HepG2 (cell line): ENCODE results near the gene ANO1.

Experiments
- ARHGAP35 ChIP-seq: sonication (generic); formaldehyde crosslinking; IDR thresholded peaks from 2 replicates; pipeline ENCODE4 v1.9.0; 2022; ENCODE audit warnings: mild to moderate bottlenecking, inconsistent platforms, moderate library complexity, missing genetic modification reagents, borderline replicate concordance
- CBX5 ChIP-seq: sonication (generic); formaldehyde crosslinking; IDR thresholded peaks from 2 replicates; pipeline ENCODE4 v1.4.0; 2020; ENCODE audit warnings: missing genetic modification reagents, borderline replicate concordance
- CHD2 ChIP-seq: IDR thresholded peaks from 2 replicates; pipeline ENCODE4 v1.6.1; 2011; ENCODE audit warnings: low read depth, low read length, improper control_type of control experiment
- CTCF ChIP-seq: sonication (generic); formaldehyde crosslinking; IDR thresholded peaks from 2 replicates; pipeline ENCODE4 v1.5.0; 2020; ENCODE audit warnings: mild to moderate bottlenecking, missing genetic modification reagents, moderate library complexity
- ESRRA ChIP-seq: sonication (generic); formaldehyde crosslinking; IDR thresholded peaks from 2 replicates; pipeline ENCODE4 v1.5.1; 2020; ENCODE audit warnings: mild to moderate bottlenecking, low read depth, missing genetic modification reagents
- GABPA ChIP-seq, 2 experiments: IDR thresholded peaks; 2 replicates each; pipeline ENCODE4 v1.6.1; 2011 to 2016; ENCODE audit warnings: low read depth in 2 of 2, low read length in 1 of 2, missing biosample characterization in 1 of 2, missing genetic modification characterization in 1 of 2
- KDM1A ChIP-seq: IDR thresholded peaks from 2 replicates; pipeline ENCODE4 v1.6.1; 2016; ENCODE audit warnings: missing compliant biosample characterization
- NR2C2 ChIP-seq: sonication (generic); formaldehyde crosslinking; IDR thresholded peaks from 2 replicates; pipeline ENCODE4 v1.4.0; 2020; ENCODE audit warnings: missing genetic modification reagents, mild to moderate bottlenecking, moderate library complexity, borderline replicate concordance
- SATB2 ChIP-seq: sonication (generic); formaldehyde crosslinking; IDR thresholded peaks from 2 replicates; pipeline ENCODE4 v1.5.0; 2020; ENCODE audit warnings: missing genetic modification reagents
- SMC3 ChIP-seq: IDR thresholded peaks from 2 replicates; pipeline ENCODE4 v1.6.1; 2011; ENCODE audit warnings: low read length, improper control_type of control experiment
- ZBTB49 ChIP-seq: sonication (generic); formaldehyde crosslinking; IDR thresholded peaks from 2 replicates; pipeline ENCODE4 v1.4.0; 2020; ENCODE audit warnings: missing genetic modification reagents, borderline replicate concordance
- ZC3H4 ChIP-seq: sonication (generic); formaldehyde crosslinking; IDR thresholded peaks from 2 replicates; pipeline ENCODE4 v1.4.0; 2020; ENCODE audit warnings: missing genetic modification reagents, borderline replicate concordance
- ZFP62 ChIP-seq: sonication (generic); formaldehyde crosslinking; IDR thresholded peaks from 2 replicates; pipeline ENCODE4 v1.4.0; 2020; ENCODE audit warnings: missing genetic modification reagents
- ZNF768 ChIP-seq: sonication (generic); formaldehyde crosslinking; IDR thresholded peaks from 2 replicates; pipeline ENCODE4 v1.4.0; 2020; ENCODE audit warnings: missing genetic modification reagents

DNA sequence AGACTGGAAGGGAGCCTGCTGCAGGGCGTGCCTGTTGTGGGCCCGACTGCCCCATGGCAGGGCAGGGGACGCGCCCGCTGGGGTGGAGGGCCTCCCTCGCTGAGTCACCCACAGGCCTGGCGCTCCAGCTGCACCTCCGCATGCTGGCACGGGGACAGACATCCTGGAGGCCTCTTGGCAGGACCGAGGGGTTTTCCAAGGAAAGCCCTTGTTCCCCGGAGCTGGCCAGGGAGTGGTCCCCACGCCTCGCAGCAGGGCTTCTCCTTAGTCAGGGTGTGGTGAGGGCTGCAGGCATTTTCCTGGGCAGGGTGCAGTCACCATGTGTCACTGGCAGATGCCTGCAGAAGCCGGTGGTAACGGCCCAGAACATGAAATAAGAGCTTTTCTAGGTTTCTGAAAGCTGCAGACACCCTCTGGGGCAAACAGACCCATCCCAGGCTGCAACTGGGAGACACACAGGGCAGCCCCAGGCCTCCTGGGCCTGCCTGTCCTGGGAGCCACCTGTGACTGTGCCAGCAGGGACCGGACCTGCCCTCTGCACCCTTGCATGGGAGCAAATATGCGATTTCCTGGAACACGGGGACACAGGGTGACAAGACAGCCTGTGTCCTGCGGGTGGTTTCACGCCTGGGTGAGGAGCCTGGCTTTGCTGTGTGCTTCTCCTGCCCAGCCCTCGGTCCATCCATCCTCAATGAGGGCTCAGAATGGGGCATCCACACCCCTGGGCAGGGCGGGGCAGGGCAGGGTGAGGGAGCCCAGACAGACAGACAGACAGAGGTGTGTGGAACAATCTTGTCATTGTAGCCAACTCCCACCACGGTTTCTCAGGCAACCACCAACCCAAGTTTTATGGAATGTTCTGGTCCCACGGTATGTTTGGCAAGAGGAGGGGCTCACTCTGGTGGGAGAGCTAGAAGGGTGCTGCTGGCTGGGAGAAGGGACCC, 81.8 kb downstream of the ANO1 start:
- no peak for TF ChIP-seq ESRRA (CRISPR knock-in tag)
- no peak for TF ChIP-seq SATB2 (CRISPR knock-in tag)
- TF ChIP-seq ZC3H4 (CRISPR knock-in tag) = no peak
- TF ChIP-seq CHD2 = no peak
- TF ChIP-seq ZFP62 (CRISPR knock-in tag) = no peak
- TF ChIP-seq ARHGAP35 (CRISPR knock-in tag) = no peak
- no peak for TF ChIP-seq CTCF (CRISPR knock-in tag)
- no peak for TF ChIP-seq CBX5 (CRISPR knock-in tag)
- no peak for TF ChIP-seq GABPA (IDR thresholded peaks at IDR 0.05; ENCODE audit: low read depth, low read length)
- TF ChIP-seq GABPA (CRISPR knock-in tag; IDR thresholded peaks at IDR 0.05; ENCODE audit: low read depth) = no peak
- no peak for TF ChIP-seq KDM1A
- no peak for TF ChIP-seq NR2C2 (CRISPR knock-in tag)
- no peak for TF ChIP-seq ZNF768 (CRISPR knock-in tag)
- TF ChIP-seq SMC3 = no peak
- no peak for TF ChIP-seq ZBTB49
